Measurements from ENCODE around the gene PTPRO.

DNA sequence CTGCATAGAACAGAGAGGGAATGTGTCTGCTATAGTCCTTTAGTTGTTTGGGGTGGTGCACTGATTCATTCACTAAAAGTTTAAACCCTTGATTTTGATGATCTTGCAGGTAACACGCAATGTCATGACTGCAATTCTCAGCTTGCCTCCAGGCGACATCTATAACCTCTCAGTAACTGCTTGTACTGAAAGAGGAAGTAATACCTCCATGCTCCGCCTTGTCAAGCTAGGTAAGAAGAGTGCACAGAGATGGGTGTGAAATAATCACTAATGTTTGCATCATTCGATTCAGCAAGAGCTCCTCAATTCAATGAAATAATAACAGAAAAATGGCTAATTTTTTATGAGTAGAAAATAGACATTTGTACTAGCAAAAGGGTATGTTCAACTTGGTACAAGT is 203.7 kb downstream of the PTPRO start:
- TF ChIP-seq, protein P1, sequence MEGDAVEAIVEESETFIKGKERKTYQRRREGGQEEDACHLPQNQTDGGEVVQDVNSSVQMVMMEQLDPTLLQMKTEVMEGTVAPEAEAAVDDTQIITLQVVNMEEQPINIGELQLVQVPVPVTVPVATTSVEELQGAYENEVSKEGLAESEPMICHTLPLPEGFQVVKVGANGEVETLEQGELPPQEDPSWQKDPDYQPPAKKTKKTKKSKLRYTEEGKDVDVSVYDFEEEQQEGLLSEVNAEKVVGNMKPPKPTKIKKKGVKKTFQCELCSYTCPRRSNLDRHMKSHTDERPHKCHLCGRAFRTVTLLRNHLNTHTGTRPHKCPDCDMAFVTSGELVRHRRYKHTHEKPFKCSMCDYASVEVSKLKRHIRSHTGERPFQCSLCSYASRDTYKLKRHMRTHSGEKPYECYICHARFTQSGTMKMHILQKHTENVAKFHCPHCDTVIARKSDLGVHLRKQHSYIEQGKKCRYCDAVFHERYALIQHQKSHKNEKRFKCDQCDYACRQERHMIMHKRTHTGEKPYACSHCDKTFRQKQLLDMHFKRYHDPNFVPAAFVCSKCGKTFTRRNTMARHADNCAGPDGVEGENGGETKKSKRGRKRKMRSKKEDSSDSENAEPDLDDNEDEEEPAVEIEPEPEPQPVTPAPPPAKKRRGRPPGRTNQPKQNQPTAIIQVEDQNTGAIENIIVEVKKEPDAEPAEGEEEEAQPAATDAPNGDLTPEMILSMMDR (IDR thresholded peaks at IDR 0.05) = no peak
- TF ChIP-seq POLR2A (IDR thresholded peaks at IDR 0.05) = no peak
